Mammary epithelial cell (primary cell): Measurements from ENCODE around the gene RFX8.

Experiments
- EZH2 ChIP-seq: IDR thresholded peaks from 2 replicates; pipeline ENCODE4 v1.6.1; 2012; ENCODE audit warnings: low read length, inconsistent platforms, borderline replicate concordance
- TF ChIP-seq, protein P1 (sequence below), 2 donors: IDR thresholded peaks in 1 of 2; conservative IDR thresholded peaks in 1 of 2; 2 replicates each; pipeline ENCODE4 v1.5.1; 2011 to 2012; ENCODE audit warnings: inconsistent platforms in 2 of 2, low read length in 2 of 2, mild to moderate bottlenecking in 2 of 2, control low read depth in 1 of 2, low read depth in 1 of 2; ENCODE audit not compliant: insufficient read depth in 1 of 2; ENCODE audit errors: extremely low read depth in 1 of 2

DNA sequence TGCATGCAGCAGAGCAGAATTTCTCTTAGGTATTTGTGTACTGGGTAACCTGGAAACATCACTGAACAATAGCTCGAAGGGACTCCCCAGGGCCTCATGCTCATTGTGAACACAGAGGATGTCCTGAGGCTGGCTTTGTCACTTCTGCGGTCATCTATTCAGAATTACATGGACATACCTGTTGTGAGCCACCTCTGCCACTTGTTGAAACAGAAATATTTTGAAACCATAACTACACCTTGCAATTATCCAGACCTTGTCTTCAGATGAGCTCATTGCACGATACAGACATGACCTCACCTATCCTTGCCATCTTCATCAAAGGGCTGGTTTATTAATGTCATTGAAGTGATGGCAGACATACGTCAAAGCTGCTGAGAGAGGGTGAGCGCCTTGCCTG lies 64.2 kb downstream of the RFX8 start:
- TF ChIP-seq, protein P1, sequence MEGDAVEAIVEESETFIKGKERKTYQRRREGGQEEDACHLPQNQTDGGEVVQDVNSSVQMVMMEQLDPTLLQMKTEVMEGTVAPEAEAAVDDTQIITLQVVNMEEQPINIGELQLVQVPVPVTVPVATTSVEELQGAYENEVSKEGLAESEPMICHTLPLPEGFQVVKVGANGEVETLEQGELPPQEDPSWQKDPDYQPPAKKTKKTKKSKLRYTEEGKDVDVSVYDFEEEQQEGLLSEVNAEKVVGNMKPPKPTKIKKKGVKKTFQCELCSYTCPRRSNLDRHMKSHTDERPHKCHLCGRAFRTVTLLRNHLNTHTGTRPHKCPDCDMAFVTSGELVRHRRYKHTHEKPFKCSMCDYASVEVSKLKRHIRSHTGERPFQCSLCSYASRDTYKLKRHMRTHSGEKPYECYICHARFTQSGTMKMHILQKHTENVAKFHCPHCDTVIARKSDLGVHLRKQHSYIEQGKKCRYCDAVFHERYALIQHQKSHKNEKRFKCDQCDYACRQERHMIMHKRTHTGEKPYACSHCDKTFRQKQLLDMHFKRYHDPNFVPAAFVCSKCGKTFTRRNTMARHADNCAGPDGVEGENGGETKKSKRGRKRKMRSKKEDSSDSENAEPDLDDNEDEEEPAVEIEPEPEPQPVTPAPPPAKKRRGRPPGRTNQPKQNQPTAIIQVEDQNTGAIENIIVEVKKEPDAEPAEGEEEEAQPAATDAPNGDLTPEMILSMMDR (conservative IDR thresholded peaks at IDR 0.05 in 1 of 2, IDR thresholded peaks at IDR 0.05 in 1 of 2; ENCODE audit: extremely low read depth in 1 of 2, insufficient read depth in 1 of 2, low read depth in 1 of 2, low read length in 2 of 2) = no peak
- TF ChIP-seq EZH2 = no peak
